8988T (cell line): ENCODE data around the gene TTC17.
"Not testable (repeated sequence)": the region's sequence is repeated elsewhere in the genome, so short reads cannot be mapped to it uniquely, and the experiment has no call there.

Source experiments
- DNase-seq: peaks from one replicate; pipeline ENCODE4 v3.0.0; 2011

The TTC17 gene

GRCh38 chr11:43477491-43477890 lies 118.8 kb downstream of the TTC17 start:
- not testable (repeated sequence) for DNase-seq

DNA sequence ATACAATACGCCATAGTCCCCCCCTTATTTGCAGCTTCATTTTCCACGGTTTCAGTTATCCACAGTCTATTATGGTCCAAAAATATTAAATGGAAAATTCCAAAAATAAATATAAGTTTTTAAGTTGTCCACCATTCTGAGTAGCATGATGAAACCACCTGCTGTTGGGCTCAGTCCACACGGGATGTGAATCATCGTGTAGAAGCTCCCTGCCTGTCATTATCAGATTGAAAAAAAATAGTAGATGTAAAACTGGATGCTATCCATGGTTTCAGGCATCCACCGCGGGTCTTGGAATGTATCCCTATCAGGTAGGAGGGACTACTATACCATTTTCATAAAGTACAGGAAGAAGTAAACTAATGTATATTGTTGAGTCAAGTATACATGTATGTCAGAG lies 127.4 kb downstream of the TTC17 start:
- no peak for DNase-seq

- DNase-seq, result no peak
Observed at GRCh38 chr11:43489869-43490465, 131.2 kb downstream of the TTC17 start.

- DNase-seq, result no peak
Observed at GRCh38 chr11:43492701-43493100, 134.0 kb downstream of the TTC17 start.

DNA sequence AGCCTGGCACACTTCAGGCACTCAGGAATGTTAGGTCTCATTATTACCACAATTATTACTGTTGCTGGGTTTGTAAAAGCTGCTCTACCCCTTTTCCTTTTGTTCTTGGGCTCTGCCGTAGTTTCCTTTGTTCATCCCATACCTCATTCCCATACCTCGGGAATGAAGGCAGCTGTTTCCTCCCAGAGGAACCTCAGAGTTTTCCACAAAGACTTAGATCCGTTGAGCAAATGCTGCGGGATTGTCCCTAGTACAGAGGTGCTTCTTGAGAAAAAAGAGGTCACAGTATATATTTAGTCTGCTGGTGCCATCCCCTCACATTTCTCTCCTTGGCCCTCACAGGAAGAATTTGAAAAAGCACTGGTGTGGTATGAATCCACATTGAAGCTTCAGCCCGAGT lies 134.7 kb downstream of the TTC17 start:
- no peak for DNase-seq

DNA sequence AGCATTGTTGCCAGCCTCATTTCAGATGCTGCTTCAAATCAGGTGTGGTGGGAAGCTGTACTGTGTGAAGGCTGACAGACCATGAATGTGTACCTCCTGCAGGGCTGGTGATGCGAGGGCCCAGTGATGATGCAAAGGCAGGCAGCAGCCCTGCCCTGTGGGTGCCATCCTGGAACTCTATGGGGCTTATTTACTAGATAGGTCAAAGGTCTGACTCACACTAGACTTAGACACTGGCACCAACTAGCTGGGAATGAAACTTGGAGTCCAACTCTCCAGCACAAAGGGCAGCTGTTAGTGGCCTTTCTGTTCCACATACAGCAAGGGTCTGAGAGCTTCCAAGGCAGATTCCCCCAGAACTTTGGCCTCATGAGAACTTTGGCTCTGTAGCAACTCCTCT lies 138.4 kb downstream of the TTC17 start:
- DNase-seq, result no peak

DNA sequence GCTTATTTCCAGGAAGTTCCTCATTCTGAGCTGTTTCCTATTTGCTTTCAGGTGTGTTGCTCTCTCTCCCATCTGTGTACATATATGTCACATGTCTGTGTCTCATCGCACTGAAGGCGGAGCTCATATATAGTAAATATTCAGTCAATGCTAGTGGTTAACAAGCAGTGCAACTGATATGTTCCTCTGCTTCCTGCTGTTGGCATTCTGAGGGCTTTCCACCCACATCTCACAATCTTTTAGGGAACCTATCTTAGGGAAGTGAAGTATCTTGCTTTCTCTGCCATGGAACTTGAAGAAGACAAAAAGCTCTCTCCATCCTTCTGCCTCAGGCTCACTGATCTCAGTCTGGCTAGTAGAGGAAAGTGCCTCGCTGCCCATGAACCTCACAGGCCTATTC lies 139.8 kb downstream of the TTC17 start:
- DNase-seq, result no peak

DNA sequence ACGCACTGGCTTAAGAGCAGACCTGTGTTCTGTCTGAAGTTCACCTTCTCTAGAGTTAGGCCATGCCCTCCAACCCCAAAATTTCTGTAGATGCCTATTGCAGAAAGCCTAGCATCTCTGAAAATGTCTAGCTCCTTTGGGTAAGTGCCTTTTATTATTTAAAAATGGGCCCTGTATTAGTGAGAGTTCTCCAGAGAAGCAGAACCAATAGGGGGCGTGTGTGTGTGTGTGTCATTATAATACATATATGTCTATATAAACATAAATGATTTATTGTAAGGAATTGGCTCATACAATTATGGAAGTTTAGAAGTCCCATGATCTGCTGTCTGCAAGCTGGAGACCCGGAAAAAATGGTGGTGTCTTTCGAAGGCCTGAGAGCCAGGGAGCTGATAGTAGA lies 144.7 kb downstream of the TTC17 start:
- DNase-seq, result no peak

DNA sequence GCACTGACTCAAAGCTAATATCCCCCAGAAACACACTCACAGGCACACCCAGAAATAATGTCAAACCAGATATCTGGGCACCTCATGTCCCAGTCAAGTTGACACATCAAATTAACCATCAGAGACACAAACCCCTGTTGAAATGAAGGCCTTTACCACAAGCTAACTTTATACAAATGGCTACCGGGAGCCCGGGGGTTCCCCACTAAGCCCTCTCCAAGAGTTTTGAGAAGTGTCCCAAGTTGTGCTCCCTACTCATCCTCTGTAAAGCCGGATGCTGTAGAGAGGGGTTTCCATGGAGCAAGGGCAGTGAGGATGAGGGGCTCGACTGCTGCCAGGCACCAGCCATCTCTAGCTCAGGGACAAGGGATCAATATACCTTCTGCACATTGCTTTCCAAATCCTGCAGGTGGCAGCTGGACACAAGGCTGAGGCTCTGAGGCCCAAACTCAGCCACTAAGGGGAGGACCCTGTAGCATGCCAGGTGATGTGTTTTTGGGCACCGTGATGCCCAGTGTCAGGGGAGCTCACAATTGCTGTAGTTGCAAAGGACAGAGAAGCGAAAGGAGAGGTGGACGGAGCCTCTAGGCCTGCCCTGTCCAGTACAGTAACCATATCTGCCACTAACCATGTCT lies 145.7 kb downstream of the TTC17 start:
- peak; percentile 65 for DNase-seq

GRCh38 chr11:43505171-43505570 lies 146.5 kb downstream of the TTC17 start:
- DNase-seq, result no peak

GRCh38 chr11:43507171-43507570 lies 148.5 kb downstream of the TTC17 start:
- DNase-seq, result no peak

DNA sequence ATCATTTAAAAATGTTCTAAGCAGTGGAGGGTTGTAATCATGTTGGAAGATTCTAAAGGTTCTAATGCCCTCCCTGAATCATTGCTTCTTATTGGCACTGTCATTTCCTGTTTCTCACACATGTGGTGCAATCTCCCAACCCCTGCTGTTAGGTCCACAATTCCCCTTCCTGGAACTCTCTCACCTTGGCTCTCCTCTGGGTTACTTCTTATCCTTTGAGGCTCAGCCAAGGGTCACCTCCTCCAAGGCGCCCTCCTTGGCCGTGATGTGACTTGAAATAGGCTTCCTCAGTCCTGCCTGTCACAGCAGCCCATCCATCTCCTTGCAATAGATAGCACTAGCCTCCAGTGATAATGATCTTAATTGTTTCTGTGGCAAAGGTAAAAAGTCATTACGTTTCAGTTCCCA lies 149.8 kb downstream of the TTC17 start:
- DNase-seq, result no peak

DNA sequence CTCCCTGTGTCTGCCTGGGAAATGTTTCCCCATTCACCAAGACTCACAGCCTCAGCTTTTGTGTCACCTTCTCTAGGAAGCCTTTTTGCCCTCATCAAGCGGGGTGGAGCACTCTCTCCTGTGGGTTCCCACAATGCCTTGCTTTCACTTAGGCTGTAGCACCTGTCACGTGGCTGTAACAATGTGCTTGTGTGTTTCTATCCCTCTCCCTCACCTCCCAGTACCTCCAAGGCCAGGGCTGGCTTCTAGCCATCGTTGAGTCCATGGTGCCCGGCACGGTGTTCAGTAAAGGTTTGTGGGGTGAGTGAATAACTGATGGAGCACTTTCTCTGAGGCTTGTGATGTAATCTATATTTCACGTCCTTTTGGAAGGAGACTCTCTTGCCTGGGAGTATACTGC lies 153.2 kb downstream of the TTC17 start:
- no peak for DNase-seq

DNA sequence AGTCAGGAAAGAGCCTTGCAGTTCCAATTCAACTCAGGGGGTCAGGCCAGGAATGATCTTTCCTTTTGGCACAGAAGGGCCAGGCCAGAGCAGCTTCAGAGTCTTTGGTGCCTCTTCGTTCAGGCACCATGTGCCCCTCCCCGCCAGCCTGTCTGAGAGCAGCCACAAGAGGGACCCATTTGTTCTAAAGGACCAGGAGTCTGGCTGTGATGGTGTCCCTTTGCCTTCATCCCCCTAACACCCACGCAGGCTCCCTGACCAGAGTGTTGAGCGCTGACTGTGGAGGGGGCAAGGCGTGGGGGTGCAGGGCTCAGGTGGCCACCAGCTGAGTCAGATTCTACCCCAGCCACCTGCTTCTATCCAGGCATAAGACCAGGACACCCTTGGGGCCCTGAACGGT lies 156.4 kb downstream of the TTC17 start:
- DNase-seq, result peak; percentile 45

DNA sequence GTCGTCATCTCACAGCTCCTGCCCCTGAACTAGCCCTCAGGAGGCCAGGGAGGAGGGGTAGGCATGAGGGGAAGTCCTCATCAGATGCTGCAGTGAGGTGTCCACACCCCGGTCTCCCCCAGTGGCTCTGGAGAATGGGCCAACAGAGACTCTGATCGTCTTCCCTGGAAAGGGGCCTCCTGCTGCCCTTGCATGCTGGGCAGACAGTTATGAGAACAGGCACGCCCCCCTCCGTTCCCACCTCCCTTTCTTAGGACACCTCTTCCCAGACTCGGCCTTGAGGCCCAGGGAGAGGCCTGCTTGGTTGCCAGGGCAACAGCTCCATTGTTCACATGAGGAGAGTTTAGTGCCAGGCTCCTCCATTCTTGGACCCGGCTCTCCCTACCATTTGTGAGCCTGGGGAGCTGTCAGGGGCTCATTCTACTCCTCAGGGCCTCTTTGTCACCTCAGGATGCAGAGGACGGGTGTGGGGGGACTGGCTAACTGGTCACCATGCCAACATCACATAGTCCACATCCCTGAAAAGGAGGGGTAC lies 157.7 kb downstream of the TTC17 start:
- DNase-seq, result no peak

GRCh38 chr11:43517518-43517917 lies 158.8 kb downstream of the TTC17 start:
- no peak for DNase-seq

- DNase-seq, result no peak
Observed at GRCh38 chr11:43518408-43519160, 159.9 kb downstream of the TTC17 start.

- DNase-seq, result no peak
Observed at GRCh38 chr11:43521471-43521870, 162.8 kb downstream of the TTC17 start.

- DNase-seq, result no peak
Observed at GRCh38 chr11:43523632-43524031, 164.9 kb downstream of the TTC17 start.

- DNase-seq, result no peak
Observed at GRCh38 chr11:43532041-43532440, 173.3 kb downstream of the TTC17 start.

- DNase-seq, result no peak
Observed at GRCh38 chr11:43537833-43538615, 179.3 kb downstream of the TTC17 start.

DNA sequence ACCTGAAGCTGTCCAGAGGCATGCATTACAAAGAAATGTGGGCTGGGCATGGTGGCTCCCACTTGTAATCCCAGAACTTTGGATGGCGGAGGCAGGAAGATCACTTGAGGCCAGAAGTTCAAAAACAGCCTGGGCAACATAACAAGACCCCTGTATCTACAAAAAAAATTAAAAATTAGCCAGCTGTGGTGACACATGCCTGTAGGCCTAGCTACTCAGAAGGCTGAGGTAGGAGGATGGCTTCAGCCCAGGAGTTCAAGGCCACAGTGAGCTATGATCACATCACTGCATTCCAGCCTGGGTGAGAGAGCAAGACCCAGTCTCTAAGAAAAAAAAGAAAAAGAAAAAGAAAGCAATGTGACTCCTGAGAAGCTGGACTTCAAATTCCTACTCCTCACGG lies 183.3 kb downstream of the TTC17 start:
- DNase-seq, result no peak
